ENCODE results near the gene NDFIP2. TPM values are rescaled to one million over a fixed set of nuclear protein-coding genes. Genes with fewer than 3 reads are reported as not detected.

NDFIP2 gene
- total RNA-seq, 3 donors from 2014 or later (not counting 1 experiment from before 2014, with no cell fraction given), result 2.6 to 9.6 (median 3.6) TPM

GRCh38 chr13:79540504-79540903, 59.5 kb downstream of the NDFIP2 start:
- no peak for DNase-seq
- Mint-ChIP-seq H3K36me3 (no peaks in the 10 kb centered on the region), H3K4me3 (no peak overlapping the region), H3K27ac (no peak overlapping the region), H3K4me1 (no peaks in the 10 kb centered on the region), H3K9me3 (no peaks in the 10 kb centered on the region), H3K27me3 (ENCODE audit: low read depth in 2 of 2) (no peaks in the 10 kb centered on the region)
- Histone ChIP-seq H3K9me3 (ENCODE audit: control insufficient read depth, insufficient read depth, low read length) (no peaks in the 10 kb centered on the region), H3K4me1 (ENCODE audit: control insufficient read depth, insufficient read depth, low read length) (no peaks in the 10 kb centered on the region), H3K27me3 (ENCODE audit: control insufficient read depth, insufficient read depth, low read length) (no peaks in the 10 kb centered on the region), H3K27ac (ENCODE audit: low read length) (no peak overlapping the region), H3K4me3 (ENCODE audit: low read length) (no peak overlapping the region), H3K36me3 (ENCODE audit: control insufficient read depth, insufficient read depth, low read length) (no peaks in the 10 kb centered on the region)
- 98% methylated on average over 4 of the region's 4 CpGs for WGBS (ENCODE audit: insufficient coverage)
- TF ChIP-seq CTCF (IDR thresholded peaks at IDR 0.05), result no peak
- intact Hi-C loops (cut with micrococcal nuclease), result loop anchor here (5.0 kb wide), 1 partner anchor 1403 kb away; no protein-coding TSS in a partner anchor
- ATAC-seq, result no peak

GRCh38 chr13:79541426-79542049, 60.6 kb downstream of the NDFIP2 start:
- DNase-seq (peak in 1 of 2 donors; percentile 83), ATAC-seq (peak; percentile 63 to 77 (median 76))
- Histone ChIP-seq H3K4me3 (ENCODE audit: low read length) (no peak overlapping the region), H3K27ac (ENCODE audit: low read length) (no peak overlapping the region), H3K9me3 (ENCODE audit: control insufficient read depth, insufficient read depth, low read length) (no peaks in the 10 kb centered on the region), H3K4me1 (ENCODE audit: control insufficient read depth, insufficient read depth, low read length) (no peaks in the 10 kb centered on the region), H3K36me3 (ENCODE audit: control insufficient read depth, insufficient read depth, low read length) (no peaks in the 10 kb centered on the region), H3K27me3 (ENCODE audit: control insufficient read depth, insufficient read depth, low read length) (no peaks in the 10 kb centered on the region)
- no peaks in the 10 kb centered on the region for H3K27me3 Mint-ChIP-seq (ENCODE audit: low read depth in 2 of 2)
- no peaks in the 10 kb centered on the region for H3K9me3 Mint-ChIP-seq
- intact Hi-C loops (cut with micrococcal nuclease), result loop anchor here (1.0 to 5.0 kb wide), 2 partner anchors 117 to 1404 kb away; no protein-coding TSS in a partner anchor
- no peaks in the 10 kb centered on the region for H3K4me1 Mint-ChIP-seq
- no peaks in the 10 kb centered on the region for H3K36me3 Mint-ChIP-seq
- no peak overlapping the region for H3K27ac Mint-ChIP-seq
- WGBS (ENCODE audit: insufficient coverage), result no CpG with 5 or more reads among the region's 1 CpG
- TF ChIP-seq CTCF (IDR thresholded peaks at IDR 0.05), result peak; percentile 97
- H3K4me3 Mint-ChIP-seq, result no peak overlapping the region

- Mint-ChIP-seq H3K27me3 (ENCODE audit: low read depth in 2 of 2) (no peaks in the 10 kb centered on the region), H3K36me3 (no peaks in the 10 kb centered on the region), H3K4me1 (peaks cover 5 to 9% of the 10 kb centered on the region in 2 donors), H3K4me3 (no peak overlapping the region), H3K9me3 (no peaks in the 10 kb centered on the region), H3K27ac (no peak overlapping the region)
- H3K27me3 ChIP-seq (ENCODE audit: control insufficient read depth, insufficient read depth, low read length), result no peaks in the 10 kb centered on the region
- ATAC-seq, result no peak
- no peak overlapping the region for H3K4me3 ChIP-seq (ENCODE audit: low read length)
- H3K36me3 ChIP-seq (ENCODE audit: control insufficient read depth, insufficient read depth, low read length), result no peaks in the 10 kb centered on the region
- no peak overlapping the region for H3K27ac ChIP-seq (ENCODE audit: low read length)
- DNase-seq, result no peak
- no peaks in the 10 kb centered on the region for H3K4me1 ChIP-seq (ENCODE audit: control insufficient read depth, insufficient read depth, low read length)
- intact Hi-C loops (cut with micrococcal nuclease), result loop anchor here (5.0 kb wide), 1 partner anchor 1407 kb away; no protein-coding TSS in a partner anchor
- WGBS (ENCODE audit: insufficient coverage), result no CpG with 5 or more reads among the region's 1 CpG
- no peaks in the 10 kb centered on the region for H3K9me3 ChIP-seq (ENCODE audit: control insufficient read depth, insufficient read depth, low read length)
- no peak for TF ChIP-seq CTCF (IDR thresholded peaks at IDR 0.05)
Observed at GRCh38 chr13:79543883-79544282, 62.9 kb downstream of the NDFIP2 start.
